Breast epithelium (tissue), 3 donors: ENCODE data around the gene TMEM43.

Source experiments
- CTCF ChIP-seq, 3 donors: fragments of 450-650 bp; IDR thresholded peaks; one replicate each; pipeline ENCODE4 v1.5.1; 2016 to 2017; ENCODE audit warnings: antibody characterized with exemption in 3 of 3, mild to moderate bottlenecking in 3 of 3, moderate library complexity in 3 of 3
- POLR2A ChIP-seq: fragments of 450-650 bp; IDR thresholded peaks from one replicate; pipeline ENCODE4 v1.6.1; 2016; ENCODE audit warnings: antibody characterized with exemption, mild to moderate bottlenecking, moderate library complexity
- POLR2AphosphoS5 ChIP-seq, 3 donors: sonication (generic); formaldehyde crosslinking; IDR thresholded peaks; one replicate each; pipeline ENCODE4 v1.6.1; 2017; ENCODE audit warnings: antibody characterized with exemption in 3 of 3

GRCh38 chr3:14137445-14137844, 12.6 kb downstream of the TMEM43 start:
- TF ChIP-seq CTCF (IDR thresholded peaks at IDR 0.05) = no peak
- no peak for TF ChIP-seq POLR2A
- no peak for TF ChIP-seq POLR2AphosphoS5 (IDR thresholded peaks at IDR 0.05)
